HG03521 (cell line): ENCODE results near the gene CD59.
"Not testable (repeated sequence)": the region's sequence is repeated elsewhere in the genome, so short reads cannot be mapped to it uniquely, and the experiment has no call there.

Source experiments
- ATAC-seq: cut with Tn5 transposase; IDR thresholded peaks from one replicate; pipeline ENCODE4 v1.9.1; 2021; ENCODE audit warnings: mild to moderate bottlenecking, moderate library complexity; ENCODE audit not compliant: unreplicated experiment

CD59 gene

GRCh38 chr11:33696411-33696810 is 39.8 kb downstream of the CD59 start:
- ATAC-seq, result no peak

- no peak for ATAC-seq
These were observed 41.1 kb downstream of the CD59 start for GRCh38 chr11:33695051-33695566.

- ATAC-seq, result no peak
These were observed 41.7 kb downstream of the CD59 start for GRCh38 chr11:33694346-33695050.

GRCh38 chr11:33692541-33692940 is 43.7 kb downstream of the CD59 start:
- ATAC-seq, result no peak

GRCh38 chr11:33692013-33692504 is 44.2 kb downstream of the CD59 start:
- ATAC-seq, result no peak

- no peak for ATAC-seq
These were observed 45.0 kb downstream of the CD59 start for GRCh38 chr11:33691066-33691864.

- no peak for ATAC-seq
These were observed 45.7 kb downstream of the CD59 start for GRCh38 chr11:33690290-33691065.

GRCh38 chr11:33689501-33689900 is 46.7 kb downstream of the CD59 start:
- no peak for ATAC-seq

- no peak for ATAC-seq
These were observed 47.1 kb downstream of the CD59 start for GRCh38 chr11:33689085-33689484.

GRCh38 chr11:33687733-33688479 is 48.3 kb downstream of the CD59 start:
- no peak for ATAC-seq

- ATAC-seq, result no peak
These were observed 51.1 kb downstream of the CD59 start for GRCh38 chr11:33685082-33685481.

GRCh38 chr11:33684003-33684706 is 52.1 kb downstream of the CD59 start:
- no peak for ATAC-seq

GRCh38 chr11:33682446-33682845 is 53.8 kb downstream of the CD59 start:
- ATAC-seq, result no peak

- ATAC-seq, result no peak
These were observed 54.2 kb downstream of the CD59 start for GRCh38 chr11:33682019-33682418.

GRCh38 chr11:33678616-33679015 is 57.6 kb downstream of the CD59 start:
- ATAC-seq, result not testable (repeated sequence)

- ATAC-seq, result no peak
These were observed 62.0 kb downstream of the CD59 start for GRCh38 chr11:33674035-33674814.

GRCh38 chr11:33672273-33672672 is 64.0 kb downstream of the CD59 start:
- no peak for ATAC-seq

GRCh38 chr11:33670250-33671011 is 65.8 kb downstream of the CD59 start:
- ATAC-seq, result no peak
